Endothelial cell of coronary artery (primary cell): Measurements from ENCODE around the gene ASB18. TPM values are rescaled to one million over a fixed set of nuclear protein-coding genes. Genes with fewer than 3 reads are reported as not detected.

Source experiments
- total RNA-seq: library from RNA; depleted of rRNA; stranded (reverse); fragments of >200 nt; gene quantifications from 2 replicates; pipeline ENCODE4 v1.2.3, GENCODE V29; 2014

Gene ASB18
- not detected in 2 replicates for total RNA-seq

GRCh38 chr2:236264256-236264655, at the start of gene ASB18:
ASB18 (minus strand) TSS chr2:236264406; CDS start chr2:236264345, 61 bp downstream.

GRCh38 chr2:236168110-236169080, 95.8 kb downstream of the ASB18 start, which contains the start of gene GBX2:
GBX2 (minus strand) TSS chr2:236168386; CDS start chr2:236167971, 415 bp downstream.

Other genes starting within 250 kb of the ASB18 start
- 3.3 and 4.5 TPM in 2 replicates for gene GBX2, start 96.0 kb downstream of the ASB18 start, total RNA-seq